Peyer's patch (tissue), 4 donors: Measurements from ENCODE around the gene ERI2.

Experiments used
- CTCF ChIP-seq, 6 experiments: fragments of 450-650 bp in 4 of 6; fragments of 200-600 bp in 2 of 6; sonication (generic) in 1 of 6; IDR thresholded peaks; one replicate each; pipeline ENCODE4 v1.5.1; 2017 to 2019; ENCODE audit warnings: antibody characterized with exemption in 6 of 6, mild to moderate bottlenecking in 3 of 6, moderate library complexity in 1 of 6
- POLR2A ChIP-seq, 2 donors: fragments of 450-650 bp; IDR thresholded peaks; one replicate each; pipeline ENCODE4 v1.5.1; 2017; ENCODE audit warnings: antibody characterized with exemption in 2 of 2, mild to moderate bottlenecking in 2 of 2, moderate library complexity in 2 of 2

- no peak for TF ChIP-seq CTCF (IDR thresholded peaks at IDR 0.05)
- TF ChIP-seq POLR2A (IDR thresholded peaks at IDR 0.05) = no peak
Observed at GRCh38 chr16:20839504-20839903, 33.2 kb upstream of the ERI2 start.
